MG63 (cell line): ENCODE results near the gene PDGFB. TPM values are rescaled to one million over a fixed set of nuclear protein-coding genes. Genes with fewer than 3 reads are reported as not detected.
A peak's percentile ranks its signal among the peaks of the same experiment; 100 is the strongest.

Source experiments
- DNase-seq: peaks from one replicate; pipeline ENCODE4 v3.0.0-alpha.2; 2020
- H3K27me3 ChIP-seq: fragments of 250-450 bp; sonication (Bioruptor Pico); 2 replicates; pipeline ENCODE4 v1.5.1; 2020; ENCODE audit warnings: mild to moderate bottlenecking, moderate library complexity
- H3K36me3 ChIP-seq: fragments of 250-450 bp; sonication (Bioruptor Pico); 2 replicates; pipeline ENCODE4 v1.5.1; 2020; ENCODE audit warnings: mild to moderate bottlenecking, moderate library complexity
- H3K4me3 ChIP-seq: fragments of 250-450 bp; sonication (Bioruptor Pico); 2 replicates; pipeline ENCODE4 v1.5.1; 2020; ENCODE audit warnings: mild to moderate bottlenecking, moderate library complexity
- H3K9me3 ChIP-seq: fragments of 250-450 bp; sonication (Bioruptor Pico); 2 replicates; pipeline ENCODE4 v1.5.1; 2020; ENCODE audit warnings: mild to moderate bottlenecking, moderate library complexity
- total RNA-seq: library from RNA; depleted of rRNA; stranded (reverse); fragments of >200 nt; shearing (Covaris generic); gene quantifications from 2 replicates; pipeline ENCODE4 v1.2.3, GENCODE V29; 2014; ENCODE audit warnings: low replicate concordance; rRNA removed

The PDGFB gene
- total RNA-seq, 1 experiment from 2014 or later = 0.13 TPM

GRCh38 chr22:39179401-39179827 lies 65.4 kb downstream of the PDGFB start:
- no peaks in the 10 kb centered on the region for H3K36me3 ChIP-seq
- no peak for DNase-seq
- H3K9me3 ChIP-seq = no peaks in the 10 kb centered on the region
- H3K4me3 ChIP-seq = no peak overlapping the region
- H3K27me3 ChIP-seq = no peaks in the 10 kb centered on the region

GRCh38 chr22:39178206-39179111 lies 66.3 kb downstream of the PDGFB start:
- H3K36me3 ChIP-seq = no peaks in the 10 kb centered on the region
- no peaks in the 10 kb centered on the region for H3K9me3 ChIP-seq
- H3K27me3 ChIP-seq = no peaks in the 10 kb centered on the region
- H3K4me3 ChIP-seq = no peak overlapping the region
- DNase-seq = no peak

GRCh38 chr22:39177791-39178190 lies 67.0 kb downstream of the PDGFB start:
- H3K36me3 ChIP-seq = no peaks in the 10 kb centered on the region
- DNase-seq = no peak
- no peaks in the 10 kb centered on the region for H3K9me3 ChIP-seq
- H3K27me3 ChIP-seq = no peaks in the 10 kb centered on the region
- no peak overlapping the region for H3K4me3 ChIP-seq

GRCh38 chr22:39177456-39177775 lies 67.4 kb downstream of the PDGFB start:
- no peaks in the 10 kb centered on the region for H3K9me3 ChIP-seq
- H3K4me3 ChIP-seq = no peak overlapping the region
- H3K27me3 ChIP-seq = no peaks in the 10 kb centered on the region
- no peak for DNase-seq
- H3K36me3 ChIP-seq = no peaks in the 10 kb centered on the region

- no peak overlapping the region for H3K4me3 ChIP-seq
- DNase-seq = no peak
- no peaks in the 10 kb centered on the region for H3K9me3 ChIP-seq
- H3K36me3 ChIP-seq = no peaks in the 10 kb centered on the region
- no peaks in the 10 kb centered on the region for H3K27me3 ChIP-seq
Measured at GRCh38 chr22:39176714-39177455, 67.9 kb downstream of the PDGFB start.

GRCh38 chr22:39176143-39176713 lies 68.6 kb downstream of the PDGFB start:
- Histone ChIP-seq H3K27me3 (no peaks in the 10 kb centered on the region), H3K4me3 (no peak overlapping the region), H3K9me3 (no peaks in the 10 kb centered on the region), H3K36me3 (no peaks in the 10 kb centered on the region)
- DNase-seq = peak; percentile 82

- H3K9me3 ChIP-seq = no peaks in the 10 kb centered on the region
- no peak overlapping the region for H3K4me3 ChIP-seq
- H3K27me3 ChIP-seq = no peaks in the 10 kb centered on the region
- no peak for DNase-seq
- H3K36me3 ChIP-seq = no peaks in the 10 kb centered on the region
Measured at GRCh38 chr22:39175353-39176142, 69.2 kb downstream of the PDGFB start.

GRCh38 chr22:39174498-39175352 lies 70.1 kb downstream of the PDGFB start:
- H3K4me3 ChIP-seq = no peak overlapping the region
- DNase-seq = peak; percentile 72
- H3K9me3 ChIP-seq = no peaks in the 10 kb centered on the region
- no peaks in the 10 kb centered on the region for H3K36me3 ChIP-seq
- no peaks in the 10 kb centered on the region for H3K27me3 ChIP-seq

- Histone ChIP-seq H3K36me3 (no peaks in the 10 kb centered on the region), H3K4me3 (no peak overlapping the region), H3K9me3 (no peaks in the 10 kb centered on the region), H3K27me3 (no peaks in the 10 kb centered on the region)
- no peak for DNase-seq
Measured at GRCh38 chr22:39173787-39174497, 70.8 kb downstream of the PDGFB start.

Other genes with a start within 250 kb of the PDGFB start
- gene APOBEC3C, start 230.7 kb downstream of the PDGFB start, total RNA-seq = 2.0 and 2.1 TPM in 2 replicates
- not detected in 2 replicates for gene APOBEC3D, start 223.9 kb downstream of the PDGFB start, total RNA-seq
- gene APOBEC3F, start 204.1 kb downstream of the PDGFB start, total RNA-seq = 0.20 TPM in 1 of 2 replicates, not detected in the other
- gene APOBEC3G, start 167.7 kb downstream of the PDGFB start, total RNA-seq = 0.76 TPM in 1 of 2 replicates, not detected in the other
- not detected in 2 replicates for gene APOBEC3H, start 147.7 kb downstream of the PDGFB start, total RNA-seq
- 7.9 and 13.6 TPM in 2 replicates for gene CBX7, start 92.3 kb downstream of the PDGFB start, total RNA-seq
- 2,271 and 3,763 TPM in 2 replicates for gene RPL3, start 74.6 kb upstream of the PDGFB start, total RNA-seq
- 32.3 and 58.3 TPM in 2 replicates for gene SYNGR1, start 105.0 kb upstream of the PDGFB start, total RNA-seq
- gene TAB1, start 154.8 kb upstream of the PDGFB start, total RNA-seq = 24.1 and 32.9 TPM in 2 replicates
- gene MGAT3, start 212.0 kb upstream of the PDGFB start, total RNA-seq = 0.20 TPM in 1 of 2 replicates, not detected in the other